Suprapubic skin (tissue), 3 donors: ENCODE results near the gene LRRC27.

Experiments
- POLR2AphosphoS5 ChIP-seq, 3 donors: sonication (generic); formaldehyde crosslinking; IDR thresholded peaks; one replicate each; pipeline ENCODE4 v1.6.1; 2017; ENCODE audit warnings: antibody characterized with exemption in 3 of 3
- TF ChIP-seq, protein P1 (sequence below), 2 donors: fragments of 200-600 bp in 1 of 2; fragments of 450-650 bp in 1 of 2; sonication (generic) in 1 of 2; IDR thresholded peaks; one replicate each; pipeline ENCODE4 v1.5.1; 2016 to 2019; ENCODE audit warnings: antibody characterized with exemption in 2 of 2, mild to moderate bottlenecking in 1 of 2, moderate library complexity in 1 of 2

DNA sequence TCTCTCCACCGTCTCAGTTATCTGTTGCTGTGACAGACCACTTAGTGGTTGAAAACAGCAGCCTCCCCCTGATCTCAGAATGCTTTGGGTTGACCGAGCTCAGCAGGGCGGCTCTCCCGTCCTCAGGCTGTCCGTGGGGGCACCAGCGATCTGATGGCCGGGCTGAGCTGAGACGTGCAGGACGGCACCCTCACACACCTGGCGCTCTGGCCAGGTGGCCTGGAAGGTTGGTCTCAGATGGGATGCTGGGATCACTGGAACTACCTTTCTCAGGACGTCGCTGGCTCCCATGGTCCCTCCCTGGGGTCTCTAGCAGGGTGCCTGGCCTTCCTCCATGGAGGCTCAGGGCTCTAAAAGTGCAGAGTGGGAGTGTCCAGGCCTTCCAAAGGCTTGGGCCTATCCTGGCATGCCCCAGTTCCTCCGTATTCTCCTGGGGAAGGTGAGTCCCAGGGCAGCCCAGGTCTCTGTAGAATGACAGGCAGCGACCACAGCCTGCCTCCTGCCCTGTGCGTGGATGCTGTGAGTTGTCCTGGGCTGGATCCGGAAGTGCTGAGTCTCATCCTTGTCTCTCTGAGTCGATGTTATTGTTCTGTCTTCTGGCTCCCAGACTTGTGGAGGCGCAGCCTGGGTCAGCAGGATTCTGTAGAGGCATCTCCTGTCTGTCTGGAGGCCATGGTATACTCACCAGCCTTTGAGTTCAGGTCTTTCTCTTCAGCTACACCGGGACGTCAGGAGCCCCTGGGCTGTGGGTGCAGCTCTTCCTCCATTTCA is 52.8 kb downstream of the LRRC27 start:
- TF ChIP-seq, protein P1, sequence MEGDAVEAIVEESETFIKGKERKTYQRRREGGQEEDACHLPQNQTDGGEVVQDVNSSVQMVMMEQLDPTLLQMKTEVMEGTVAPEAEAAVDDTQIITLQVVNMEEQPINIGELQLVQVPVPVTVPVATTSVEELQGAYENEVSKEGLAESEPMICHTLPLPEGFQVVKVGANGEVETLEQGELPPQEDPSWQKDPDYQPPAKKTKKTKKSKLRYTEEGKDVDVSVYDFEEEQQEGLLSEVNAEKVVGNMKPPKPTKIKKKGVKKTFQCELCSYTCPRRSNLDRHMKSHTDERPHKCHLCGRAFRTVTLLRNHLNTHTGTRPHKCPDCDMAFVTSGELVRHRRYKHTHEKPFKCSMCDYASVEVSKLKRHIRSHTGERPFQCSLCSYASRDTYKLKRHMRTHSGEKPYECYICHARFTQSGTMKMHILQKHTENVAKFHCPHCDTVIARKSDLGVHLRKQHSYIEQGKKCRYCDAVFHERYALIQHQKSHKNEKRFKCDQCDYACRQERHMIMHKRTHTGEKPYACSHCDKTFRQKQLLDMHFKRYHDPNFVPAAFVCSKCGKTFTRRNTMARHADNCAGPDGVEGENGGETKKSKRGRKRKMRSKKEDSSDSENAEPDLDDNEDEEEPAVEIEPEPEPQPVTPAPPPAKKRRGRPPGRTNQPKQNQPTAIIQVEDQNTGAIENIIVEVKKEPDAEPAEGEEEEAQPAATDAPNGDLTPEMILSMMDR (IDR thresholded peaks at IDR 0.05): no peak
- TF ChIP-seq POLR2AphosphoS5 (IDR thresholded peaks at IDR 0.05): no peak
